Body of pancreas (tissue), 4 donors: ENCODE data around the gene GDPD5.

ENCODE experiments used
- CTCF ChIP-seq, 7 experiments: fragments of 450-650 bp in 4 of 7; fragments of 200-600 bp in 3 of 7; sonication (generic) in 3 of 7; IDR thresholded peaks; one replicate each; pipeline ENCODE4 v1.5.1; 2016 to 2019; ENCODE audit warnings: antibody characterized with exemption in 7 of 7
- POLR2A ChIP-seq, 3 donors: fragments of 450-650 bp; IDR thresholded peaks; one replicate each; pipeline ENCODE4 v1.6.1; 2016; ENCODE audit warnings: antibody characterized with exemption in 3 of 3, mild to moderate bottlenecking in 2 of 3

GRCh38 chr11:75527130-75527529, 1.4 kb upstream of the GDPD5 start:
- no peak for TF ChIP-seq POLR2A (IDR thresholded peaks at IDR 0.05)
- TF ChIP-seq CTCF (IDR thresholded peaks at IDR 0.05), result no peak
